Effector CD8-positive, alpha-beta T cell (primary cell): Measurements from ENCODE around the gene DLG3.
A peak's percentile ranks its signal among the peaks of the same experiment; 100 is the strongest.
"Not testable (repeated sequence)": the region's sequence is repeated elsewhere in the genome, so short reads cannot be mapped to it uniquely, and the experiment has no call there.

ENCODE experiments used
- DNase-seq: peaks from one replicate; lab custom pipeline; 2025; lab: John Stamatoyannopoulos, UW
- total RNA-seq, 4 experiments: gene quantifications; one replicate each; lab custom pipeline; 2026; lab: John Stamatoyannopoulos, UW

The DLG3 gene
- 24.2 to 80.6 (median 57.8) reads per million in 4 experiments for total RNA-seq

- DNase-seq: no peak
These were observed at the start of gene DLG3 for GRCh38 chrX:70444326-70444945. Gene DLG3 (plus strand): TSS chrX:70444835. CDS start chrX:70445202, 367 bp downstream.

DNA sequence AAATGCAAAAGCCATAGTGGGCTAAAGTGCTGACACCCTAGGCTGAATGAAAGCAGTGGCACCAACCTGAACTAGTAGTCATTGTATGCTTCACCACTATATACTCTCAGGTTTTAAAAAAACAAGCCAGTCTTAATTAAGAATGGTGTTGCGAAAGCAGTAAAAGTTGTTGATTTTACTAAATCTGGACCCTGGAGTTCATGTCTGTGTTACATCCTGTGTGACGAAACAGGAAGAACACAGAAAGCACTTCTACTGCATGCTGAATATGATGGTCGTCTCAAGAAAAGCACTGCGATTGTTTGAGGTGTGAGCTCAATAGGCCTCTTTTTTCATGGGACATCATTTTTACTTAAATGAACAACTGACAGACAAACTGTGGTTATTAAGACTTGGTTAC, 45.7 kb upstream of the DLG3 start:
- no peak for DNase-seq

DNA sequence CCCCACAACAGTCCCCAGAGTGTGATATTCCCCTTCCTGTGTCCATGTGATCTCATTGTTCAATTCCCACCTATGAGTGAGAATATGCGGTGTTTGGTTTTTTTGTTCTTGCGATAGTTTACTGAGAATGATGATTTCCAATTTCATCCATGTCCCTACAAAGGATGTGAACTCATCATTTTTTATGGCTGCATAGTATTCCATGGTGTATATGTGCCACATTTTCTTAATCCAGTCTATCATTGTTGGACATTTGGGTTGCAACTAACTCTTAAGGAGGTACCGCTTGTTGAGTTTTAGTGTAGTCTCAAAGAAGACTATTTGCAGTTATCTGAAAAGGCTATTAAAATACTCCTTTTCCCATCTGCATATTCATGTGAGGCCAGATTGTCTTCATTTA, 44.5 kb upstream of the DLG3 start:
- not testable (repeated sequence) for DNase-seq

GRCh38 chrX:70402721-70403120, 41.9 kb upstream of the DLG3 start:
- no peak for DNase-seq

DNA sequence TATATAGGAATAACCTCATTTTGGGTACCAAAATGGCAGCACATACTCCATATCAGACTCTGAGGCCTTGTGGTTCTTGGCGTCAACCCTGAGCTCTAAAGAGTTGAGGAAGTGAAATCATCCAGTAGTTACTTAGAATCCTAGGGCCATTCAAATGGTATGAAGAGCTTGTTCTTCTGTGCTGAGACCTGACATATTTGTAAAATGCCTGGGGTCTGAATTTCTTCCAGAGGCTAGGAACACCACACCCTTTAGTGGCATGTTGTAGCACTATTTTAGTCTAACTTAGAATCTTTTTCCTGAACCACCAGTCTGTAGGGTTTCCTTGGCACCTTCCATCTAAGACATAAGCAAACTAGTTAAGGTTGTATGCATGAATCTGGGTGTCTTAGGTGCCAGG, 39.6 kb upstream of the DLG3 start:
- DNase-seq: no peak

- no peak for DNase-seq
These were observed 33.7 kb upstream of the DLG3 start for GRCh38 chrX:70410921-70411320.

DNA sequence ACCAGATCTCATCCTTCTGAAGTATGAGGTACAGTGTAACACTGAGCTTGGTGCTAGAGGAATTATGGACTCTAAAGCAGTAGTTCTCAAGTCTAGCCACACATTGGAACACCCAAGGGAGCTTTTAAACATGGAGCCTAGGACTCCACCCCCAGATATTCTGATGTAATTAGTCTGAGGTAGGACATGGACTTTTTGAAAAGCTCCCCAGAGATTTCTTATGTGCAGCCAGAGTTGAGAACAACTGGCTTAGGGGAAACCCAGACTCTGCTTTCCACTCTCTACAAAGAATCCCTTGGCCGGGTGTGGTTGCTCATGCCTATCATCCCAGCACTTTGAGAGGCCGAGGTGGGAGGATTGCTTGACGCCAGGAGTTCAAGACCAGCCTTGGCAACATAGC, 33.2 kb upstream of the DLG3 start:
- DNase-seq: no peak

DNA sequence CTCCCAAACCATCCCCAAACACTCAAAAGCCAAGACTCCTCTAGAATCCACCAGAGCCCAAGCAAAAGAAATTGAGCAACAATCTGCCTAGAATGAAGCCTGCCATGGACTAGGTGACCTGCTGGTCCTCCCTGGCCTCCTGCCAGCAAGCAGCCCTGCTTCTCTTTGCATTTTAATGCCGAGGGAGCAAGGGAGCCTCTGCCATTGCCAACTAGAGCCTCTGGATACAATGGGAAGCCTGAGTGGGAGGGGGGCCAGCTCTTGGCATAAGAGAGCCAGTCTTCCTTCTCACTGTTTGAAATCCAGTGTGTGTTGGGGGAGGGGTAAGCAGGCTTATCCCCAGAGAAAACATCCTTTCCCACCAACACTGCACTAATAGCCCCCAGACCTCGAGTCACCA, 23.0 kb upstream of the DLG3 start:
- no peak for DNase-seq

DNA sequence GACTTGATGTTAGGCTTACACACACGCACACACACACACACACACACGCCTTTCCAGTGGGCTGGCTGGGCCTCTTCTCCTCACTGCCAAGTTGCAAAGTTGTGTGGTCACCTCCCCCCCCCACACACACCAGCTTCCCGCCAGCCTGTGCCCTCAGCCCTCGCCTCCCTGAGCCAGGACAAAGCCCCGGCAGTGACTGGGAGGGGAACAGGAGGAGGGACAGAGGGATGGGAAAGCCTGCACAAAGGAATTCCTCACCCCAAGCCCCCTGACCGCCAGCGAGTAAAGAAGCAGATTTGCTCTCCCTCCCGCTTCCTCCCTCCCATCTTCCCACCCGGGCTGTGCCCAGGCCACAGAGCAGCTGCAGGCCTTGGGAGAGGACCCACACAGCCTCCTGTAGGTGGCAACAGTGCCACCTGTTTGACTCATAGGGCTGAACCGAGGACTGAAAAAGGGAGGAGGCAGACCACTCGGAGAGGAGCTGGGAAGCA, 21.7 kb upstream of the DLG3 start, which contains the start of gene GDPD2:
Gene GDPD2, plus strand, starts transcription at position 464 of the 491 bp plus-strand sequence. CDS start 1,671 bp downstream, outside the sequence.
- DNase-seq: no peak

DNA sequence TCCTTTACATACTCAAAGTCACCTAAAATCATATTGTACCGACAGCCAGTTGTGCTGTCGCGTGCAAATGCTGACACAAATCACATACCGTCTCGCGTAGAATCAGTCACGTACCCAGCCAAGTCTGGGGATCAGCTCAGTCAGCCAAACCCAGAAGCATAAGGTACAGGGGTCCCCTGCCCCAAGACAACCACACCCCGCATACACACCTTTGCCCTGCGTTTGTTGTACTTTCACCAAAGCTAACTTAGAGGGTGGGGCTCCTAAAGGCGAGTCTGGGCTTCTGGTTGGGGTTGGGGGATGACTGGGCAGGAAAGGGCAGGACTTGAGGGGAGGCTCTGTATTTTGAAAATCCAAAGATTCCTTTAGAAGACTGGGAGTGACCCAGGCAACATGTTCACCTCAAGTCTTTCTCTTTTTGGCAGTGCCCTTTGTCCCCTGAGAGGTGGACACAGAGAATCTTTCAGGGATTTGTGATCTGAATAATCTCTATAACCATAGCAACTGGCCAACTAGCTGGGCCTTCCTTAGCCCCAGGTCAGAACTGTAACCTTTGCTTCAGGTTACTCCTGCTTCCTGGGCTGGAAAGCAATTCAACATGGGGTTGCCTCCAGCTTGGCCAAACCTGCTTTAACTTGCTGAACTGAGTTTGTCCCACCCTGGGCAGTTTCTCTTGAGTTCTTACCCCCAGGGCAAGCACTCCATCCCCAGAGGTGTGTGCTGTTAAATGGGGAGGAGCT, 20.5 kb upstream of the DLG3 start:
- no peak for DNase-seq

GRCh38 chrX:70424801-70425200, 19.8 kb upstream of the DLG3 start:
- DNase-seq: no peak

- no peak for DNase-seq
These were observed 18.1 kb upstream of the DLG3 start for GRCh38 chrX:70426286-70427278.

DNA sequence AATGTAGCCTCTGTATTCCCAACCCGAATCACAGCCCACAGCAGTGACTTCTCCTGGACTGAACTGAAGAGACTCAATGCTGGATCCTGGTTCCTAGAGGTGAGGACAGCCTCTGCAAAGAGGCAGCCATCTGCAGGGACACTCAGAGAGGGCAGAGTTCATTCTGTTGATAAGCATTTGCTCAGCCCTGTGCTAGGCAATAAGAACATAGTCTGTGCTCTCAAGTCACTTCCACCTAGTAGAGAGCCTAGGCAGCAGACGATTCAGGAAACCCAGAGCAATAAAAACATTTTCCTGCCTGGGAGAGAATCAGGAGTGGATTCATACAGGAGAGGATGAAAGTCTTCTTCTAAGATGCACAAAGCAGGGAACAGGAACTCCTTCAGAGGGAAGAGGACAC, 17.3 kb upstream of the DLG3 start:
- no peak for DNase-seq

DNA sequence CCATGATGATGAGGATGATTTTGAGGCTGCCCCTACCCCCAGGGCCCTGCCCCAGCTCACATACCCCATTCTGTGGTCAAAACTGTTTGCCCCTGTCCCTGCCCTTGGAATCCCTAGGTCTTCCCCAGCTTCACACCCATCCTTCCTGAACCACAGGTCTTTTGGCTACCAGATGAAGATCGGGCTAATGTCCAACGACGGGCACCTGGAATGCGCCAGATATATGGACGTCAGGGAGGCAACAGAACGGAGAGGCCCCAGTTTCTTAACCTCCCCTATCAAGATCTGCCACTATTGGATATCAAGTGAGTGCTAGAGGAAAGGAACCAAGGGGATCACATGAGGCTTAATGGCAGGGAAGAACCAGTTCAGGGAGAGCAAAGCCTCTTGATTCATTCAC, 14.9 kb upstream of the DLG3 start:
- DNase-seq: no peak

DNA sequence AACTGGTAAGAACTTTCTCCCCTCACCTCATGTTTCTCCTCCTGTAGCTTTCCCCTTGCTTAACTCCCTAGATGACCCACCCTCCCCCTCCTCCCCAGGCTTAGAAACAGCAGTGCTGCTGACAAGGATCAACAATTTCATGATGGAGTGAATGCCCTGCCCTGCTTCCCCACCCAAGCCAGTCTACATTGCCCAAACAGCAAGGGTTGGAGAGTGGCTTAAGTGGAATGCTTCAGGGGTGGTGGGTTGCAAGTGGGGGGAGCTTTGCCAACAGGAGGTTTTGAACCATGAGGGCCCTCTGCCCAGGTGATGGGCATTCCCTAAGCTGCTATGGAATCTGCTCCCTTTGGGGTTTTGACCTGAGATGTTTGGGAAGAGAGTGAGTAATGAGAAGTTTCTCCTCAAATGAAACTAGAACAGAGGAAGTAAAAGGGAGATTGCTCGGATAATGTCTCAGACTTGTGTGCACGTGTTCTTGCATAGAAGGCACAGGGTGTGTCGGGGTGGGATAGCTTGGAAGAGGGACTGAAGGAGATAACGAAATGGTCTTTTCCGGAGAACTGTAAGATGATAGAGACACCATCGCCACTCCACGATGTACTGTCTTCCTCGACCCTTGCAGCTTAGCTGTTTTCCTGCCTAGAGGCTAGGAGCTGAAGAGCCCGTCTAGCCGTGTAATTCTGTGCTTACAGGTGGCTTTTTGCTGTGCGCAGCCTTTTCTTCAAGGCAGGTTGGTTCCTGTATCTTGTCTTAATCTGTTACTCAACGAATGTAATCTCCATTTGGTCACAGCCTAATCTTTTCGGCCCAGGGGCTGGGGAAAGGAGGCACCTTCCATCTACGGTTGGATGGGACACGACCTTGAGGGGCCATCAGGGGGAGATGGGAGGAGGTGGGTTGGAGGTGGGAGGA, 11.4 kb upstream of the DLG3 start:
- no peak for DNase-seq

- peak; percentile 55 for DNase-seq
These were observed 10.7 kb upstream of the DLG3 start for GRCh38 chrX:70433848-70434351.

GRCh38 chrX:70434352-70434866, 10.2 kb upstream of the DLG3 start:
- DNase-seq: peak; percentile 28

GRCh38 chrX:70434914-70435586, 9.6 kb upstream of the DLG3 start:
- no peak for DNase-seq

DNA sequence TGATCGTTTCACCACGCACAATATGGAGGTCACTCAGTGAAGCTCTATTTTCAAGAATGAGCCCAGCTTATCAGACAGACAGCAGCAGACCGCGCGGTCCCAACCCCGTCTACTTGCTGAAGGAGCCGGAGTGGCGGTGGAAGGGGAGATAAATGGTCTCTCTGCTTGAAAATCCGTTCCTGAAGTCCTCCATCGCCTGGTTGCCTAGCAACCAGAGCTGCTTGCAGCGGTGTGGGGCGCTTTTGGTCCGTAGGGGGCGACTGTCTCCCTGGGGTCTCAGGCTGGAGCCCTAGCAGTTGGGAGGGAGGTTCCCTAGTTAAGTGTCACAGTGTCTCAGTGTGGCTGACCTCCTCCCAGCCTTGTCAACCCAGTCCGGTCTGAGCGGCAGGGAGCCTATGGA, 8.3 kb upstream of the DLG3 start:
- peak; percentile 2 for DNase-seq

DNA sequence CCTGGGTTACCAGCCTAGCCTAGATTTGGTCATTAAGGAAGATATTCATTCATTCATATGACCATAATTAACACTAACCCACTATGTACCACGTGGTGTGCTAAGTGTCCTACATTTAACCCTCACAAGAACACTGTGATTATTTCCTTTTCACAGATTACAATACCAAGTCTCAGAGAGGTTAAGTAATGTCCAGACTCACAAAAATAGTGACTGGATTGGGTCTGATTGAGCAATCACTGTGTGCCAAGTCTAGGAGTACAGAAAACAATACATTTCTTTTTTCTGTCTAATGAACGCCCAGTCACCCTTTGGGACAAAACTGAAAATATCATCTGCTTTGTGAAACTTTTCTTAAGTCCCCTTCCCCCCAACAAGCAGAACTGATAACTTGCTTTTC, 7.6 kb upstream of the DLG3 start:
- no peak for DNase-seq
